SU-DHL-6 (cell line): ENCODE measurements around the gene SH3BGRL3.

Experiments
- EZH2phosphoT487 ChIP-seq: fragments of 200-600 bp; sonication (generic), shearing (Covaris generic); conservative IDR thresholded peaks from 2 replicates; pipeline ENCODE4 v1.6.1; 2018; ENCODE audit warnings: mild to moderate bottlenecking, antibody characterized with exemption, low read length, moderate library complexity, mixed read lengths
- TF ChIP-seq, protein P1 (sequence below): fragments of 200-600 bp; sonication (generic); IDR thresholded peaks from one replicate; pipeline ENCODE4 v1.5.1; 2017; ENCODE audit warnings: antibody characterized with exemption, mild to moderate bottlenecking, low read length, moderate library complexity; ENCODE audit not compliant: insufficient read depth, poor library complexity, severe bottlenecking

- TF ChIP-seq, protein P1, sequence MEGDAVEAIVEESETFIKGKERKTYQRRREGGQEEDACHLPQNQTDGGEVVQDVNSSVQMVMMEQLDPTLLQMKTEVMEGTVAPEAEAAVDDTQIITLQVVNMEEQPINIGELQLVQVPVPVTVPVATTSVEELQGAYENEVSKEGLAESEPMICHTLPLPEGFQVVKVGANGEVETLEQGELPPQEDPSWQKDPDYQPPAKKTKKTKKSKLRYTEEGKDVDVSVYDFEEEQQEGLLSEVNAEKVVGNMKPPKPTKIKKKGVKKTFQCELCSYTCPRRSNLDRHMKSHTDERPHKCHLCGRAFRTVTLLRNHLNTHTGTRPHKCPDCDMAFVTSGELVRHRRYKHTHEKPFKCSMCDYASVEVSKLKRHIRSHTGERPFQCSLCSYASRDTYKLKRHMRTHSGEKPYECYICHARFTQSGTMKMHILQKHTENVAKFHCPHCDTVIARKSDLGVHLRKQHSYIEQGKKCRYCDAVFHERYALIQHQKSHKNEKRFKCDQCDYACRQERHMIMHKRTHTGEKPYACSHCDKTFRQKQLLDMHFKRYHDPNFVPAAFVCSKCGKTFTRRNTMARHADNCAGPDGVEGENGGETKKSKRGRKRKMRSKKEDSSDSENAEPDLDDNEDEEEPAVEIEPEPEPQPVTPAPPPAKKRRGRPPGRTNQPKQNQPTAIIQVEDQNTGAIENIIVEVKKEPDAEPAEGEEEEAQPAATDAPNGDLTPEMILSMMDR = no peak
- TF ChIP-seq EZH2phosphoT487 = no peak
These were observed 48.7 kb downstream of the SH3BGRL3 start for GRCh38 chr1:26328597-26328996.
